ENCODE data around the gene RUBCNL.

DNA sequence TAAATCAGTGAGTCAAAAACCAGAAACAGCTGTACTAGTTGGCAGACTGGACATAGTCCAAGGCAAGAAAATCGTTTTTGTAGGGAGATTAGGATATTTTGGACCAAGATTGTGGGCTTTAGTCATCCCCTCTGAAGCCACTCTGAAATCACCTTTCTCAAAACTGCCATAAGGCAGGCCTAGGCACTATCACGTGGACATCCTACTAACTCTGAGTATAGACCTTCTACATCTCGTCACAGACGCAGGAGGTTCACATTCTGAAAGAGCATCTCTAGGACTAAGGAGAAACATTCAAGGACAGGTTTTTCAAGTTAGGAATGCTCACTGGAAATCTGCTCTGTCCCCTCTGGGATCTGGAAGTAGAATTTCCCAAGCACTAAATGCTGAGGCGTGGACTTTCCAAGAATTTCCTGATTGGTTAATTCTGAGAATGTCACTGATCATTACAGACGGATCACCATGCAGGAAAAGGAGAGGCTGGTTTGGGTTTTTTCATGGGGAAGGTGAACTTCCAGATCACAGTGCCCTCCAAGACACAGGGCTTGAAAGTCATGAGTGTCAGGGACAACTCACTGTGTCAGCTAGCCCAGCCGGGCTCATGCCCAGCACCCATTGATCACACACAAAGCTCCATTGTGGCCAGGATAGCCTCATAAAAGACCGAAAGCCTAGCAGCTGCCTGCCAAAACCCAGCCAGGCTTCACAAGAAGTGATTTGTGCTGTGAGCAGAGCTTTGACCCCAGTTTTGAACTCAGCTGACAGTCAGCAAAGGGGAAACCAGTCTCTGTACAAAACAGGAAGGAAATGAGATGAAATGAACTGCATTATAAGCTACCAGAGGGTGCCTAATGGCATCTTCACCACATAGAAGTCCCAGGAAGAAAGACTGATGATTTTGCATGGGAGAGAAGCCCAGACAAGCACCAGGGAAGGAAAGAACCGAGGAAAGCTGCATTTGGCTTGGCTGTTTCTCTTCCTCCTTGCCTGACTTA lies 2.7 kb upstream of the RUBCNL start:
- TF ChIP-seq, protein P1, sequence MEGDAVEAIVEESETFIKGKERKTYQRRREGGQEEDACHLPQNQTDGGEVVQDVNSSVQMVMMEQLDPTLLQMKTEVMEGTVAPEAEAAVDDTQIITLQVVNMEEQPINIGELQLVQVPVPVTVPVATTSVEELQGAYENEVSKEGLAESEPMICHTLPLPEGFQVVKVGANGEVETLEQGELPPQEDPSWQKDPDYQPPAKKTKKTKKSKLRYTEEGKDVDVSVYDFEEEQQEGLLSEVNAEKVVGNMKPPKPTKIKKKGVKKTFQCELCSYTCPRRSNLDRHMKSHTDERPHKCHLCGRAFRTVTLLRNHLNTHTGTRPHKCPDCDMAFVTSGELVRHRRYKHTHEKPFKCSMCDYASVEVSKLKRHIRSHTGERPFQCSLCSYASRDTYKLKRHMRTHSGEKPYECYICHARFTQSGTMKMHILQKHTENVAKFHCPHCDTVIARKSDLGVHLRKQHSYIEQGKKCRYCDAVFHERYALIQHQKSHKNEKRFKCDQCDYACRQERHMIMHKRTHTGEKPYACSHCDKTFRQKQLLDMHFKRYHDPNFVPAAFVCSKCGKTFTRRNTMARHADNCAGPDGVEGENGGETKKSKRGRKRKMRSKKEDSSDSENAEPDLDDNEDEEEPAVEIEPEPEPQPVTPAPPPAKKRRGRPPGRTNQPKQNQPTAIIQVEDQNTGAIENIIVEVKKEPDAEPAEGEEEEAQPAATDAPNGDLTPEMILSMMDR (IDR thresholded peaks at IDR 0.05), result no peak
- no peak for TF ChIP-seq EP300 (IDR thresholded peaks at IDR 0.05)
- no peak for TF ChIP-seq POLR2A (IDR thresholded peaks at IDR 0.05)
- no peak for TF ChIP-seq POLR2AphosphoS5 (IDR thresholded peaks at IDR 0.05)

All from gastroesophageal sphincter (tissue), 3 donors.